Esophagus squamous epithelium (tissue), 5 donors: ENCODE measurements around the gene C11orf24. TPM values are rescaled to one million over a fixed set of nuclear protein-coding genes. Genes with fewer than 3 reads are reported as not detected.

Experiments
- DNase-seq: peaks from one replicate; lab custom pipeline; 2025; lab: John Stamatoyannopoulos, UW
- H3K27ac ChIP-seq, 4 donors: fragments of 200-600 bp; sonication (generic); one replicate each; pipeline ENCODE4 v1.5.1; 2016 to 2019; ENCODE audit warnings: mild to moderate bottlenecking in 1 of 4
- H3K27me3 ChIP-seq, 4 donors: fragments of 200-600 bp; sonication (generic); 1 replicate in 3 of 4; 2 replicates in 1 of 4; pipeline versions ENCODE4 v1.5.1 to v1.6.0; 2017 to 2021; ENCODE audit warnings: antibody characterized with exemption in 1 of 4
- H3K36me3 ChIP-seq, 3 donors: fragments of 200-600 bp; sonication (generic); one replicate each; pipeline ENCODE4 v1.5.1; 2016 to 2019
- H3K4me1 ChIP-seq, 3 donors: fragments of 200-600 bp; sonication (generic); one replicate each; pipeline ENCODE4 v1.5.1; 2017 to 2019
- H3K4me3 ChIP-seq, 4 donors: fragments of 200-600 bp; sonication (generic); 1 replicate in 3 of 4; 2 replicates in 1 of 4; pipeline ENCODE4 v1.5.1; 2016 to 2019; ENCODE audit warnings: mild to moderate bottlenecking in 2 of 4, moderate library complexity in 1 of 4
- H3K9me3 ChIP-seq, 3 donors: fragments of 200-600 bp; sonication (generic); one replicate each; pipeline ENCODE4 v1.5.1; 2016 to 2019
- POLR2A ChIP-seq, 4 donors: fragments of 450-650 bp; IDR thresholded peaks; one replicate each; pipeline ENCODE4 v1.6.1; 2017; ENCODE audit warnings: antibody characterized with exemption in 4 of 4, mild to moderate bottlenecking in 4 of 4, moderate library complexity in 3 of 4
- WGBS, 2 donors: methylation state at CpG; one replicate each; pipeline ENCODE4 v1.1.5; 2018; 5-methylcytosine and 5-hydroxymethylcytosine counted together
- intact Hi-C: fragments of 100-400 bp; cut with DNase I; formaldehyde crosslinking; loops from one replicate; pipeline ENCODE4 v1.15.0; 2022
- total RNA-seq, 4 donors: library from RNA; depleted of rRNA; stranded (reverse); fragments of >200 nt; gene quantifications; one replicate each; pipeline ENCODE4 v1.1.0, GENCODE V29; 2016
- TF ChIP-seq, protein P1 (sequence below), 6 experiments: fragments of 450-650 bp in 4 of 6; fragments of 200-600 bp in 2 of 6; sonication (generic) in 2 of 6; IDR thresholded peaks; one replicate each; pipeline ENCODE4 v1.5.1; 2016 to 2019; ENCODE audit warnings: antibody characterized with exemption in 6 of 6, mild to moderate bottlenecking in 4 of 6, moderate library complexity in 4 of 6
- donor health status: DM: yes; HTN: yes; CAD: no.

The C11orf24 gene
- total RNA-seq, 4 donors from 2014 or later = 11.4 to 23.3 (median 12.6) TPM

DNA sequence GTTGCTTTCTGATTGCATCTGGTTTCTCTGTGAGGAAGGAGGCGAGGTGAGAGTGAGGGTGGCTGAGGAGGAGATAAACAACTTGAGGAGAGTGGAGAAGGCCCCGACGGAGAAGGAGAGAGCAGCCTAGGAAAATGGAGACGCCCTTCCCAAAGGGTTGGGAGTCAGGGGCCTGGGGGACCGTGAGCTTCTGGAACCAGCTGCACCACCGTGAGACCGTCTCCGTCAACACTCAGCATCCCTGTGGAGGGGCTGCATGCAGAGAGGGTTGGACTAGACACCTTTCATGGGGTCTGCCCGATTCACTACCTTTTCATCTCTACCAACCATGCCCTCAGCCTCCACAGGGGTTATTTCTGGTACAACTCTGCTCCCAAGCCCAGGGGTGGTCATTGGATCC is 45.4 kb downstream of the C11orf24 start:
- no peak for DNase-seq
- TF ChIP-seq, protein P1, sequence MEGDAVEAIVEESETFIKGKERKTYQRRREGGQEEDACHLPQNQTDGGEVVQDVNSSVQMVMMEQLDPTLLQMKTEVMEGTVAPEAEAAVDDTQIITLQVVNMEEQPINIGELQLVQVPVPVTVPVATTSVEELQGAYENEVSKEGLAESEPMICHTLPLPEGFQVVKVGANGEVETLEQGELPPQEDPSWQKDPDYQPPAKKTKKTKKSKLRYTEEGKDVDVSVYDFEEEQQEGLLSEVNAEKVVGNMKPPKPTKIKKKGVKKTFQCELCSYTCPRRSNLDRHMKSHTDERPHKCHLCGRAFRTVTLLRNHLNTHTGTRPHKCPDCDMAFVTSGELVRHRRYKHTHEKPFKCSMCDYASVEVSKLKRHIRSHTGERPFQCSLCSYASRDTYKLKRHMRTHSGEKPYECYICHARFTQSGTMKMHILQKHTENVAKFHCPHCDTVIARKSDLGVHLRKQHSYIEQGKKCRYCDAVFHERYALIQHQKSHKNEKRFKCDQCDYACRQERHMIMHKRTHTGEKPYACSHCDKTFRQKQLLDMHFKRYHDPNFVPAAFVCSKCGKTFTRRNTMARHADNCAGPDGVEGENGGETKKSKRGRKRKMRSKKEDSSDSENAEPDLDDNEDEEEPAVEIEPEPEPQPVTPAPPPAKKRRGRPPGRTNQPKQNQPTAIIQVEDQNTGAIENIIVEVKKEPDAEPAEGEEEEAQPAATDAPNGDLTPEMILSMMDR (IDR thresholded peaks at IDR 0.05) = no peak
- TF ChIP-seq POLR2A (IDR thresholded peaks at IDR 0.05) = no peak
- intact Hi-C loops = no loop called here
- H3K27ac ChIP-seq = no peak overlapping the region
- H3K27me3 ChIP-seq = no peaks in the 10 kb centered on the region
- H3K9me3 ChIP-seq = no peaks in the 10 kb centered on the region
- 85 to 87% methylated on average over 9 of the region's 9 CpGs for WGBS, 2 donors
- H3K4me3 ChIP-seq = no peak overlapping the region
- H3K36me3 ChIP-seq = no peaks in the 10 kb centered on the region
- H3K4me1 ChIP-seq = no peaks in the 10 kb centered on the region

DNA sequence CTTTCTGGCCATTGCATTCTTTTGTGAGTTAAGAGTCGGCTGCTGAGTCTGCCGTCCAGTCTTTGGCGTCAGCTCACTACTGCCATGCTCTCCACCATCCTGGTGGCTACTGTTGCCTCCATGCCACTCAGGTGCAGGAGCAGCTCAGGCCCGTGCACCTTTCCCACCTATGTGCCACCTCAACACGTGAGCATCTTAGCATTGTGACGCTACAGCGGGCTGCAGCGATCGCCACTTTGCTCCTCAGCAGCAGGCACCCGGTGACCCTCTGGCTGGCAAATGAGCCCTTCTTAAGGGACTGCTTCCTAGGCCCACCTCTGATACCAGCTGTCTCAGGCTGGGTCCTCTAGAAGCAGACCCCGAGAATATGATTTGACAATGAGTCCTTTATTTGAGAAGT is 47.2 kb downstream of the C11orf24 start:
- 96 to 100% methylated on average over 4 to 5 of the region's 11 CpGs for WGBS, 2 donors
- DNase-seq = no peak
- no peaks in the 10 kb centered on the region for H3K36me3 ChIP-seq

DNA sequence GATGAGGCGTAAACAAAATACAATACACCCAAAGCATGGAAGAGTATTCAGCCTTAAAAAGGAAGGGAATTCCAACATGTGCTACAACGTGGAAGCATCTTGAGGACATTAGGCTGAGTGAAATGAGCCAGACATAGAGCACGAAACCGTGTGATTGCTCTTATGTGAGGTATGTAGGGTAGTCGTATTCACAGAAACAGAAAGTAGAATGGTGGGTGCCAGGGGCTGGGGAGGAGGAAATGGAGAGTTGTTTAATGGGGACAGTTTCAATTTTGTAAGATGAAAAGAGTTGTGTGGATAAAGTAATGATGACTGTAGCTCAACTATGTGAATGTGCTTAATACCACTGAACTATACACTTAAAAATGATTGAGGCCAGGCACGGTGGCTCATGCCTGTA is 48.5 kb downstream of the C11orf24 start:
- no peaks in the 10 kb centered on the region for H3K36me3 ChIP-seq
- TF ChIP-seq, protein P1 (IDR thresholded peaks at IDR 0.05) = no peak
- TF ChIP-seq POLR2A (IDR thresholded peaks at IDR 0.05) = no peak
- intact Hi-C loops = no loop called here
- no peaks in the 10 kb centered on the region for H3K4me1 ChIP-seq
- H3K27ac ChIP-seq = no peak overlapping the region
- H3K4me3 ChIP-seq = no peak overlapping the region
- whole genome bisulfite sequencing, 2 donors = 67 to 73% methylated on average over 6 of the region's 6 CpGs
- H3K27me3 ChIP-seq = no peaks in the 10 kb centered on the region
- DNase-seq = no peak
- no peaks in the 10 kb centered on the region for H3K9me3 ChIP-seq

More for the DNA sequence above, 47.2 kb downstream of the C11orf24 start:
- no peak overlapping the region for H3K4me3 ChIP-seq
- TF ChIP-seq, protein P1 (IDR thresholded peaks at IDR 0.05) = no peak
- no peak for TF ChIP-seq POLR2A (IDR thresholded peaks at IDR 0.05)
- no peak overlapping the region for H3K27ac ChIP-seq
- H3K4me1 ChIP-seq = no peaks in the 10 kb centered on the region
- intact Hi-C loops = no loop called here
- no peaks in the 10 kb centered on the region for H3K27me3 ChIP-seq
- no peaks in the 10 kb centered on the region for H3K9me3 ChIP-seq

DNA sequence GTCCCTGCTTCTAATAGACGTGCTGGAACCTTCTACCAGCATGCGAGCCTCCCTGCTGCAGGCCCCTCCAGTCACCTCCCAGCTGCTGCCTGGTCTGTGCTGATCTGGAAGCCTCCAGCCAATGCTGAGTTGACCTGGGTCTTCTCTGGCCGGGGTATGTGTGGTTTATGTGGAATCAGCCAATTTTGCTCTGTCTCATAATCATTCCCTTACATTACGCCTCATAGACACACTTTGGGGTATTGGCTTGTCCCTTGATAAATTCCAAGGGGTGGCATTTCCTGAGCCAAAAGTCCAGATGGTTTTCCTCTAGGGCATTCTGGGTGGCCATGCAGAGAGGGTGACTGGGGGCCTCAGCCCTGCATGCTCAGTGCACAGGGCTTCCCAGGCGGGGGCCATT is 50.4 kb downstream of the C11orf24 start:
- Histone ChIP-seq H3K4me3 (no peak overlapping the region), H3K9me3 (no peaks in the 10 kb centered on the region), H3K4me1 (peaks cover 0 to 4% (median 0%) of the 10 kb centered on the region in 3 donors), H3K27me3 (no peaks in the 10 kb centered on the region), H3K36me3 (no peaks in the 10 kb centered on the region), H3K27ac (no peak overlapping the region)
- intact Hi-C loops = no loop called here
- no peak for DNase-seq
- TF ChIP-seq, protein P1 (IDR thresholded peaks at IDR 0.05) = no peak
- TF ChIP-seq POLR2A (IDR thresholded peaks at IDR 0.05) = no peak
- WGBS, 2 donors = 85 to 90% methylated on average over 3 to 4 of the region's 5 CpGs

DNA sequence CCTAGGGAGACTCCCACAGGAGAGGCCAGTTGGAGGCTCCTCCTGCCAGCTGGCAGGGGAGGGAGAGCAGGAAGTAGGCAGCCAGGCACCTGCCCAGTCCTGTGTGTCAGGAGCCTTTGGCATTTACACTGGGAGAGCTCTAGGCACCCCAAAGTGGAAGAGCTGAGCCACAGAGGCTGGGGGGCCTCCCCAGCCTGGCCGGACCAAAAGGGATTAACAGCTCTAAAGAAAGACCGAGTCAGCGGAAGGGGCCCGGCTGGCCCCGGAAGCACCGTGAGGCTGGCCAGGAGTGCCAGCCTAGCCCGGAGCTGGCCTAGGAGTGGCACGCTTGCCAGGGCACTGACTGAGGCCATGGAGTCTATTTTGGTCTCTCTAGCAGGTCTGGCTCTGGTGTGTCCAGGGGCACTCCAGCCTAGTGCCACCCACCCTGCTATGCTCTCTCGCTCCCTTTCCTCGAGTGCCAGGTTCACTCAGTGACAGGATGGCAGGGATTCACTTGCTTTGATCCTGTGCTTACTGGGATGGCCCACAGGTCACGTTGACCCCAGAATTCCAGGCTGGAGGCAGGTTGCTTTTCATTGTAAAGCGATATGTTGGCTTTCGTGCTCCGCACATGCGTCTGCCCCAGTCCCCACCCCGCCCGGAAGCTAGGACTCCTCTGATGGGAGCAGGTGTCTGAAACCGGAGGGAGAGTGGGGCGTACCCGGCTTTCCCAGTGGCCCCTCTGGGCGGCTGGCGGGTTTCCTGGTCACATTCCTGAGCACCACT is 55.4 kb downstream of the C11orf24 start:
- H3K4me3 ChIP-seq = peak overlapping the region in 3 of 4 donors; percentile 7 to 18 (median 14)
- no peaks in the 10 kb centered on the region for H3K9me3 ChIP-seq
- H3K36me3 ChIP-seq = no peaks in the 10 kb centered on the region
- peaks cover 19 to 41% (median 23%) of the 10 kb centered on the region in 3 donors for H3K4me1 ChIP-seq
- no peak for TF ChIP-seq POLR2A (IDR thresholded peaks at IDR 0.05)
- TF ChIP-seq, protein P1 (IDR thresholded peaks at IDR 0.05) = no peak
- H3K27me3 ChIP-seq = no peaks in the 10 kb centered on the region
- intact Hi-C loops = loop anchor here (10.0 kb wide), 1 partner anchor 212 kb away; the partner anchor contains the start of gene UNC93B1
- WGBS, 2 donors = 41 to 65% methylated on average over 5 to 10 of the region's 22 CpGs
- no peak for DNase-seq
- peak overlapping the region in 3 of 4 donors; percentile 41 to 58 (median 42) for H3K27ac ChIP-seq
